Retinal pigment epithelial cell (primary cell): ENCODE data around the gene SCLT1.
A peak's percentile ranks its signal among the peaks of the same experiment; 100 is the strongest.

ENCODE experiments used
- DNase-seq: peaks from one replicate; pipeline ENCODE4 v3.0.0-alpha.2; 2010; ENCODE audit warnings: low read depth
- H3K4me3 ChIP-seq: 2 replicates; pipeline ENCODE4 v1.5.1; 2011; ENCODE audit warnings: mild to moderate bottlenecking, low read length, control low read depth, moderate library complexity
- TF ChIP-seq, protein P1 (sequence below): conservative IDR thresholded peaks from 2 replicates; pipeline ENCODE4 v1.5.1; 2011; ENCODE audit warnings: low read depth, low read length, control low read depth, inconsistent platforms

Gene SCLT1

DNA sequence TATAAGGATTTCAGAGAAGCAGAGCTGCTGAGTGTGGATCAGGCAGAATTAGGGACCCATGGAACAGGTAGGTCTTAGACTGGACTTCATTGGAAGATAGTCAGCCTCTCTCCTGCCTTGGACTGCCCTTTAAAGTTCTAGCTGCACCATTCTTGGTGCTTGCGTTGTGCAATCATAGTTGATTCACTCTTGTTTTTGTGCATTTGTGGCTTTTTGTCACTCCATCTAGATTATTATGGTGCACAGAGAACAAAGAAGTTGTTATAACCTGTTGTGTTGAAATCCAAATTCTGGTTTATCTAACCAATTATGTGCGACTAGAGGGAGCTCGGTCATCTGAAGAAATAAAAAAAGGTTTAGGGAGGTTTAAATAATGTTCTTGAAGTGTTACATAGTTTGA, 224.6 kb downstream of the SCLT1 start:
- no peak for DNase-seq
- TF ChIP-seq, protein P1, sequence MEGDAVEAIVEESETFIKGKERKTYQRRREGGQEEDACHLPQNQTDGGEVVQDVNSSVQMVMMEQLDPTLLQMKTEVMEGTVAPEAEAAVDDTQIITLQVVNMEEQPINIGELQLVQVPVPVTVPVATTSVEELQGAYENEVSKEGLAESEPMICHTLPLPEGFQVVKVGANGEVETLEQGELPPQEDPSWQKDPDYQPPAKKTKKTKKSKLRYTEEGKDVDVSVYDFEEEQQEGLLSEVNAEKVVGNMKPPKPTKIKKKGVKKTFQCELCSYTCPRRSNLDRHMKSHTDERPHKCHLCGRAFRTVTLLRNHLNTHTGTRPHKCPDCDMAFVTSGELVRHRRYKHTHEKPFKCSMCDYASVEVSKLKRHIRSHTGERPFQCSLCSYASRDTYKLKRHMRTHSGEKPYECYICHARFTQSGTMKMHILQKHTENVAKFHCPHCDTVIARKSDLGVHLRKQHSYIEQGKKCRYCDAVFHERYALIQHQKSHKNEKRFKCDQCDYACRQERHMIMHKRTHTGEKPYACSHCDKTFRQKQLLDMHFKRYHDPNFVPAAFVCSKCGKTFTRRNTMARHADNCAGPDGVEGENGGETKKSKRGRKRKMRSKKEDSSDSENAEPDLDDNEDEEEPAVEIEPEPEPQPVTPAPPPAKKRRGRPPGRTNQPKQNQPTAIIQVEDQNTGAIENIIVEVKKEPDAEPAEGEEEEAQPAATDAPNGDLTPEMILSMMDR = no peak
- no peak overlapping the region for H3K4me3 ChIP-seq

DNA sequence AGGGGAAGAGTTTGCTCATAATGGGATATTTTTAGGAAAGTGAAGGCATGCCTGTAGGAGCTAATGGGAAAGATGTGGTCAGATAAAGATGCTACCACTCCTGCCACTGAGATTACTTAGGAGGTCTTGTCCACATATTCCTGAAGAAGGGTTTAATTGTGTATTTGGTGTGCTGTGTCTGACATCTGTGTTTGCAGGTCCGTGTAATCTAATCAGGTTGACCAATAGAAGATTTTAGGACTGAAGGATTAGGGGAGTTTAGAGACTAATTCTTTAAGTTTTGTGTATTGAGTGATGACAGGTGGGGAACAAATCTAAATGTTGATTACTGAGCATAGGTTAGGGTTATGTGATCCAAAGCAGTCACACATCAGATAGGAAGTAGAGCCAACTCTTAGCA, 226.6 kb downstream of the SCLT1 start:
- no peak overlapping the region for H3K4me3 ChIP-seq
- no peak for DNase-seq
- TF ChIP-seq, protein P1 = no peak

DNA sequence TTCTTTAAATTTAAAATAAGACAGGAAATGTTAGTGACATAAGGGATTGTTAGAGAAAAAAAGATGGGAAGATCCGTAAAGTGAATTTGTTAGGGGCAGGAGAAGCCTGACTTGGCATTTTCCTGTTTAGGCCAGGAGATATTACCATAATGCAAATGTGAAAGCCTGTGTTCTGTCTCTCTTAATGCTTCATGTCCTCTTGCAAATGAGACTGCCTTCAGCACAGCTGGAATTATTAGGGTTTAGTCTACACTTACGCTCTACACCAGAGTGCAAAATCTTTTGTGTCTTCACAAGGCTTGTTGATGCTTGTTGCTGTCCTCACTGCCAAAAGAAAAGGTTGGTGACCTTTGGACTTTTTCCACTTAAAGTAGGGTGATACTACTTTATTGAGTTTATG, 227.1 kb downstream of the SCLT1 start:
- H3K4me3 ChIP-seq = no peak overlapping the region
- no peak for DNase-seq
- TF ChIP-seq, protein P1 = no peak

DNA sequence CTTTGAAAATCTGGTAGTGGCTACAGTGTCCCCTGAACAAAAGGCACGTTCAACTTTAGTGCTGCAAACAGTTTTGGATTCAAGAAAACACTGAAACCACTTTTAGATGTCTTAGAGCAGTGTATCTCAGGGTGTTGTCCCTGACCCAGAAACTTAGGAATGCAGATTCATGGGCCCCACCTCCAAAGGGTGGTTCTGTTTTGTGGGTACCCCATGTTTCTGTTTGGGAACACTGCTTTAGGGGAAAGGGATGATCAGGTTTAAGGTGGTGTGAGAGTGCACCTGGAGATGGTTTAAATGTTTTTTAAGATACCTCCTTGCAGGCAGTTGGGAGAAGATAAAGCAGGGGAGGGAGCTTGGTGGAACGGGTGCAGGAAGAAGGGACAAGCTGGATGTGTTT, 228.2 kb downstream of the SCLT1 start:
- DNase-seq = no peak
- no peak overlapping the region for H3K4me3 ChIP-seq
- TF ChIP-seq, protein P1 = no peak

DNA sequence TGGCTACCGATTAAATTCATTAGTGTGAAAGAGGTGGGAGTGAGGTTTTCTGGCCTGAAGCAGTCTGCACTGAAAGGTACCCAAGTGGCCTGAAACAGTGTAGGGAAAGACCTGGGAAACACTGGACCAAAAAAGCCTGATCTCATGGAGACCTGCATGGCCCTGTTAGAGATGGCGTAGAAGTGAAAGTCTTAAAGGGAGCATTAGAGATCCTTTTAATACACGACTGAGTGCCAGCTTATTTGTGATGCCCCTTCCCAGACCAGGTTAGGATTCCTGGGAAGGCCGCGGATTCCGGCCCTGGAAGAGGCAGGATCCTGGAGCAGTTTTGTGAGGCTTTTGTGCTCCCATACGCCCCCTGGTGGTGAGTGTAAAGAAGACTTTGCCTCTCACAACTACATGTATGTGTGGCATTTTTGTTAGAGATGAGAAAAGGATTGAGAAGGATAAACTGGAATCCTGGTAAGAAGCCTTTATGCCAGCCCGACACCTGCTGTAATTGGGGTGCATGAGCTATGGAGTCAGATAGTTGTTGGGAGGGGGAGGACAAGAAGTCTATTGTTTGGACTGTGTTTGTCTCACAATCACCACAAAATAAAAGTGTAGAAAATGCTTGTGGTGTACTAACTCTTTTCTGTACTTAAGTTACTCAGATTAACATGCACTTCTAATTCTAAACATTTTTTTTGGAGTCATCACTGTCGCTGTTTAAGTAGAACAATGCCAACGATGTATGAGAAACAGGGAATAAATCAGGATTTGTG, 229.8 kb downstream of the SCLT1 start:
- TF ChIP-seq, protein P1 = peak; percentile 87
- no peak overlapping the region for H3K4me3 ChIP-seq
- peak; percentile 29 for DNase-seq

DNA sequence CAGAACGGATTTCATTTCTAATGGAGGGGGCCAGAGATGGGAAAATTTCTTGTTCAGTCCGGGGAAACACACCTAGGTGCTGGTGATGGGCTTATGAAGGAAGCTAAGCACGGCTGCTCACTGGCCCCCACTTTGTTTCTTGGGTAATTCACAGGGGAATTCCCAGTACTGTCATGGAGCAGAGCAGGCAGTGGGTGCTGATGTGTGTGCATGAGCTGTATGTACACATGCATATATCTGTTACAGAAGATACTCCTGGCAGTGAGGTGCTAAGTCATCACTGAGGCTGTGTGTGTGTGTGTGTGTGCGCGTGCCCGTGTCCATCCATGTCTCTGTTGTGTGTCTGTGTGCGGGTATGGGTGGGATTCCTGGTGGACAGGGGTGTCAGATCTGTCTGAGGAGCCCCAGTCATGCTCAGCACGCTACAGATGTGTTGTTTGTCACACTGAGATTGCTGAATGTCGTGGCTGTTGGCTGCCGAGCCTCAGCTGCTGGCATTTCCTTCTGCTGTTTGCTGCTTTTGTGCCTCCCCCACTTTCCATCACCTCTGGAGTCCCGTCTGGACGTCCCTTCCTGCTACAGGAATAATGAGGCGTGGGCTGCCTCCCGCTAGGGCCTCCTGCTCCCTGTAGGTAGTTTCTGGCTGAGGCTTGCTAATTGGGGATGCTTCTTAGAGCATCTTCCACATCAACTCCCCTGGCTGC, 230.6 kb downstream of the SCLT1 start:
- TF ChIP-seq, protein P1 = no peak
- H3K4me3 ChIP-seq = no peak overlapping the region
- DNase-seq = no peak
